SHP77 (cell line): Measurements from ENCODE around the gene PNKD.
"Not testable (repeated sequence)": the region's sequence is repeated elsewhere in the genome, so short reads cannot be mapped to it uniquely, and the experiment has no call there.

Source experiments
- DNase-seq, 2 experiments: peaks; one replicate each; lab custom pipeline; 2025; lab: John Stamatoyannopoulos, UW

Gene PNKD

GRCh38 chr2:218291318-218292047 is 21.2 kb downstream of the PNKD start:
- no peak for DNase-seq

DNA sequence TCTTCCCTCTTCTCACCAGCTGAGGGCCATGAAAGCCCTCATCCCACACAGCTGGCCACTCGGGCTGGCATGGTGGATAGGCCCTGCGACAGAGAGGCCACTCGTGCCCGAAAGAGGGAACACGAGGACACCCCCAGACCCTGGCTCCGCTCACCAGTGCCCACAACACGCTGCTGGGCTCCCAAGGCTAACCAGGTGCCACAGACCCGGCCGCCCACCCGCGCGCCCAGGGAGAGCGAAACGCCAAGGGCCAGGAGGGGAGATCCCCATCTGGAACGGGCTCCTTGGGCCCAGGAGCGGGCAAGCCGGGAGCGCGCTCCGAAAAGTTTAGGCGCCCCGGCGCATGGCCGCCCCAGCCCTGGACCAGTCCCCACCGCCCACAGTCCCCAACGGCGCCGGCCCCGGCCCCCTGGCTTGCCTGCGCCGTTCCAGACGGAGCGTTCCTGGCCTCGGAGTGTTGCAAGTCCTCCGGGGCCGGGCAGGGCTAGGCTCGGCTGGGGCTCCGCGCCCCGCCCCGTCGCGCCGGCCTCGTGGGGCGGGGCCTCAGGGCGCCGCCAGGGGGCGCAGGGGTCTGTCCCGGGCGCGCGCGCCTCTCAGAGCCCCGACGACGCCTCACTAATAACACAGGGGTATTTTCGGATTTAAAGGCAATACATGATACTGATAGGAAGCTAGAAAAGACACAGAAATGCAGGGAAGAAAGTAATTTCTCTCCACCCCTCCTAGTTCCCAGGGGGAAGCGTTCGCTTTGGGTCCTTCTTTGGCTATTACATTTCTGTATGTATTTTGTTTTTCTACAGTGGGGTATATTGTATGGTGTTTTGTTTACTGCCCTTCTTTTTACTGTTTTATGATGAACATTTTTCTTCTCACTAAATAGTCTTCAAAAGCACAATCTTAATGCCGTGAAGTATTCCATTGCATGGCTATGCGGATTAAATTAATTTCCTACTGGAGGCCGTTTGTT is 22.0 kb downstream of the PNKD start, which contains the start of gene TMBIM1:
TSS of gene TMBIM1 (minus strand) at position 456 of the 967 bp plus-strand sequence. CDS start 10,362 bp downstream, outside the sequence.
- peak; percentile 31 to 37 for DNase-seq

- no peak for DNase-seq
Observed at GRCh38 chr2:218293715-218294429, 23.6 kb downstream of the PNKD start.

GRCh38 chr2:218294430-218295022 is 24.2 kb downstream of the PNKD start:
- no peak for DNase-seq

GRCh38 chr2:218295029-218295428 is 24.7 kb downstream of the PNKD start:
- DNase-seq = no peak

- no peak for DNase-seq
Observed at GRCh38 chr2:218296200-218296599, 25.9 kb downstream of the PNKD start.

DNA sequence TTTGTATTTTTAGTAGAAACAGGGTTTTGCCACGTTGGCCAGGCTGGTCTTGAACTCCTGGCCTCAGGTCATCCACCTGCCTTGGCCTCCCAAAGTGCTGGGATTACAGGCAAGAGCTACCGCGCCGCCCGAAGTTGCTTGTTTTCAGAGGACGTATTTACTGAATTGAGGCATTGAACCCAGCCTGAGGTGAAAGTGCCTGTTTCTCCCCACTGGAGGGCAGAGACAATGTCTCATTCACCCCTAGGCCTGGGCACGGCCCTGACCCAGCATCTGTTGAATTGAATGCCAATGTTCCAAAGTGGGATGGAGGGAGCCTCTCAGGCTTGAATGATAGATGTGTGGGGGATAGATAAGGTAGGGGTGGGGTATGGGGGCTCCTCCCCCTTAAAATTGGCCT is 26.5 kb downstream of the PNKD start:
- DNase-seq = no peak

GRCh38 chr2:218298314-218298875 is 28.1 kb downstream of the PNKD start:
- DNase-seq = no peak

DNA sequence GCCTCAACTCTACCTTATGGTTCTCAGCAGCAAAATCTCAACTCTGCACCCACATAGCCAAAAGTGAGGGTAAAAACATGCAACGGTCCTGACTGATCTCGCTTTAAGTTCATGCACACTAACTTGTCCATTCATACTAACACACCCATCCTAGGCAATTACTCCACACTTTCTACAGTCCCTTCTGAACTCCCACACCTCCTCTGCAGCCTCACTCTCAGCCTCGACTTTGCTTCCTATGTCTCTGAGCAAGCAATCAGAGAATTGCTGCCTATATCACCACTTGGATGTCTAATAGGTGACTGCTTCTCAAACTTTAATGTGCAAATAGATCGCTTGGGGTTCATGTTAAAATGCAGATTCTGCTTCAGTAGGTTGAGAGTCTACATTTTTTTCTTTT is 29.8 kb downstream of the PNKD start:
- DNase-seq = no peak

- peak; percentile 81 to 83 for DNase-seq
Observed at GRCh38 chr2:218301176-218301819, 31.0 kb downstream of the PNKD start.

- DNase-seq = no peak
Observed at GRCh38 chr2:218305383-218305782, 35.1 kb downstream of the PNKD start.

- no peak for DNase-seq
Observed at GRCh38 chr2:218306184-218306920, 36.0 kb downstream of the PNKD start.

DNA sequence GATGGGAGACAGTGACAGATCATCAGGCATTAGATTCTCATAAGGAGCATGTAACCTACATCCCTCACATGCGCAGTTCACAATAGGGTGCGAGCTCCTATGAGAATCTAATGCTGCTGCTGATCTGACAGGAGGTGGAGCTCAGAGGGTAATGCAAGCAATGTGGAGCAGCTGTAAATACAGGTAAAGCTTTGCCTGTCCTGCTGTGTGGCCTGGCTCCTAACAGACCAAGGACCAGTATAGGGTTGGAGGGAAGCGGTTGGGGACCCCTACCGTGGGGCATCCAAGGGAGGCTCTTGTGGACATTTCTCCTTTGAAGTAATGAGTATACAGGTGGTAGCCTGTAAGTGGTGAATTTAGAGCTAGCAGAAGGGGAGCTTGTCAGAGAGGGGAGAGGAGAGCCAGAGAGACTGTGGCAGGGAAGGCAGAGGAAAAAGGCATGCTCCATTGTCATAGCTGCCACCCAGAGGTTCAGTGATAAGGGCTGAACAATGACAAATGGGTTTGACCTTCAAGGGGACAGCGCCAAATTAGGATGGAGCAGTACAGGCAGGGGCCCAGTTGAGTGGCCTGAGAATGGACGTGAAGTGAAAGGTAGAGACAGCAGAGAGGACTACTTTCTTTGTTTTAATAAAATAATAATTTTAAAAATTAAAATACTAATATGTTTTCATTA is 37.2 kb downstream of the PNKD start:
- DNase-seq = no peak

DNA sequence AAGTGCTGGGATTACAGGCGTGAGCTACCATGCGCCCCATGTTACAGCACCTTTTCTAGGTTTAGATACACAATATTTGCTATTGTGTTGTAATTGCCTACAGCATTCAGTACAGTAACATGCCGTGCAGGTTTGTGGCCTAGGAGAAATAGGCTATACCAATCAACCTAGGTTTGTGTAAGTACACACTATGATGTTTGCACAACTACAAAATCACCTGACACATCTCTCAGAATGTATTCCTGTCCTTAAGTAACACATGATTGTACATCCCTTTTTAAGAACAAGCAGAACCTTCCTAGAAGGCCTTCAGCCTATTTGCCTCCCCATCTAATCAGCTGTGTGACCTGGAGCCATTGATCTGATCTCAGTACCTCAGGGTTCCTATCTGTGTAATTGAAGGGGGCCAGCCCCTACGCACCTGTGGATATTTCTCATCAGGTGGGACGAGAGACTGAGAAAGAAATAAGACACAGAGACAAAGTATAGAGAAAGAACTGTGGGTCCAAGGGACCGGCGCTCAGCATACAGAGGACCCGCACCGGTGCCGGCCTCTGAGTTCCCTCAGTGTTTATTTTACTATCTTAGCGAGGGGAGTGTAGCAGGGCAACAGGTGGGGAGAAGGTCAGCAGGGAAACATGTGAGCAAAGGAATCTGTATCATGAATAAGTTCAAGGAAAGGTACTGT is 40.7 kb downstream of the PNKD start:
- DNase-seq = no peak

DNA sequence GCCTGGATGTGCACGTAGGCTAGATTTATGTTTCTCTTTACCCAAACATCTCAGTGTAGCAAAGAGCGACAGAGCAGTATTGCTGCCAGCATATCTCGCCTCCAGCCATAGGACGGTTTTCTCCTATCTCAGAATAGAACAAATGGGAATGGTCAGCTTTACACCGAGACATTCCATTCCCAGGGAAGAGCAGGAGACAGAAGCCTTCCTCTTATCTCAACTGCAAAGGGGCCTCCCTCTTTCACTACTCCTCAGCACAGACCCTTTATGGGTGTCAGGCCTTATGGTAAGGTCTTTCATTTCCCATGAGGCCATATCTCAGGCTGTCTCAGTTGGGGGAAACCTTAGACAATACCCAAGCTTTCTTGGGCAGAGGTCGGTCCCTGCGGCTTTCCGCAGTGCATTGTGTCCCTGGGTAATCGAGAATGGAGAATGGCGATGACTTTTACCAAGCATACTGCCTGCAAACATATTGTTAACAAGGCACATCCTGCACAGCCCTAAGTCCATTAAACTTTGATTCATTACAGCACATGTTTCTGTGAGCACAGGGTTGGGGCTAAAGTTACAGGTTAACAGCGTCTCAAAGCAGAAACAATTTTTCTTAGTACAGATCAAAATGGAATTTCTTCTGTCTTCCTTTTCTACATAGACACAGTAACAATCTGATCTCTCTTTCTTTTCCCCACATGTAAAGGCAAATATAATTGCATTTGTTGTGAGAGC is 41.4 kb downstream of the PNKD start:
- DNase-seq = not testable (repeated sequence)

DNA sequence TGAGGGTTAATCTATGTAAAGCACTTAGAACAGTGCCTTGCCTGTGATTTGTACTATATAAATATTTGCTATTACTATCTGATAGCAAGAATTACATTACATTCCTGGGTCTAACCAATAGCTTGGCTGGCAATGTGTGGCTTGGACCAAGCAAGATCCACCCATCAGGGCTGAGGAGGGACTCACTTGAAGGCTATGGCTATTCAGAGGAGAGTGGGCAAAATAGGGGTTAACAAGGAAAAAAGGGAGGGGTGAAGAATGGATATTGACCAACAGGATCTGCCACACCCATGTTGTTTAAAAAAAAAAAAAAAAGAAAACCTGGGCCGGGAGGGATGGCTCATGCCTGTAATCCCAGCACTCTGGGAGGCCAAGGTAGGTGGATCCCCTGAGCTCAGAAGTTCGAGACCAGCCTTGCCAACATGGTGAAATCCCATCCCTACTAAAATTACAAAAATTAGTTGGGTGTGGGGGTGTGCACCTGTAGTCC is 42.0 kb downstream of the PNKD start:
- DNase-seq = no peak

DNA sequence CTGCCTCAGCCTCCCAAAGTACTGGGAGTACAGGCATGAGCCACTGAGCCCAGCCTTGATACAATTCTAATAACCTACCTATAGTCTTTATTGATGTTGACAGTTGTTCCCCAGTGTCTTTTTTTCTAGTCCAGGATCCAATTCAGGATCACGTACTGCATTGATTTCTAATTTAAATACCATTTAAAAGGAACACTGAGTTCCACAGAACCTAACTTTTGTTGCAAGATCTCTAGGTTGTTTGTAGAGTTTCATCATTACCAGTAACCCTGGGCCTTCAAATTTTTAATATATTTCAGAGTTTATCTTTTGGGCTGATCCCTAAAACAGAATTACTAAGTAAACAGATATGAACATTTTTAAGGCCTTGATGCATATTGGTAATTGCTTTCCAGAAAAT is 43.0 kb downstream of the PNKD start:
- DNase-seq = no peak

GRCh38 chr2:218314764-218315163 is 44.4 kb downstream of the PNKD start:
- not testable (repeated sequence) for DNase-seq
